Measurements from ENCODE around the gene ADGRF5. TPM values are rescaled to one million over a fixed set of nuclear protein-coding genes. Genes with fewer than 3 reads are reported as not detected.

ADGRF5 gene, protein sequence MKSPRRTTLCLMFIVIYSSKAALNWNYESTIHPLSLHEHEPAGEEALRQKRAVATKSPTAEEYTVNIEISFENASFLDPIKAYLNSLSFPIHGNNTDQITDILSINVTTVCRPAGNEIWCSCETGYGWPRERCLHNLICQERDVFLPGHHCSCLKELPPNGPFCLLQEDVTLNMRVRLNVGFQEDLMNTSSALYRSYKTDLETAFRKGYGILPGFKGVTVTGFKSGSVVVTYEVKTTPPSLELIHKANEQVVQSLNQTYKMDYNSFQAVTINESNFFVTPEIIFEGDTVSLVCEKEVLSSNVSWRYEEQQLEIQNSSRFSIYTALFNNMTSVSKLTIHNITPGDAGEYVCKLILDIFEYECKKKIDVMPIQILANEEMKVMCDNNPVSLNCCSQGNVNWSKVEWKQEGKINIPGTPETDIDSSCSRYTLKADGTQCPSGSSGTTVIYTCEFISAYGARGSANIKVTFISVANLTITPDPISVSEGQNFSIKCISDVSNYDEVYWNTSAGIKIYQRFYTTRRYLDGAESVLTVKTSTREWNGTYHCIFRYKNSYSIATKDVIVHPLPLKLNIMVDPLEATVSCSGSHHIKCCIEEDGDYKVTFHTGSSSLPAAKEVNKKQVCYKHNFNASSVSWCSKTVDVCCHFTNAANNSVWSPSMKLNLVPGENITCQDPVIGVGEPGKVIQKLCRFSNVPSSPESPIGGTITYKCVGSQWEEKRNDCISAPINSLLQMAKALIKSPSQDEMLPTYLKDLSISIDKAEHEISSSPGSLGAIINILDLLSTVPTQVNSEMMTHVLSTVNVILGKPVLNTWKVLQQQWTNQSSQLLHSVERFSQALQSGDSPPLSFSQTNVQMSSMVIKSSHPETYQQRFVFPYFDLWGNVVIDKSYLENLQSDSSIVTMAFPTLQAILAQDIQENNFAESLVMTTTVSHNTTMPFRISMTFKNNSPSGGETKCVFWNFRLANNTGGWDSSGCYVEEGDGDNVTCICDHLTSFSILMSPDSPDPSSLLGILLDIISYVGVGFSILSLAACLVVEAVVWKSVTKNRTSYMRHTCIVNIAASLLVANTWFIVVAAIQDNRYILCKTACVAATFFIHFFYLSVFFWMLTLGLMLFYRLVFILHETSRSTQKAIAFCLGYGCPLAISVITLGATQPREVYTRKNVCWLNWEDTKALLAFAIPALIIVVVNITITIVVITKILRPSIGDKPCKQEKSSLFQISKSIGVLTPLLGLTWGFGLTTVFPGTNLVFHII (N-terminal part only)
- total RNA-seq (2022; extraction: Qiagen RNA extraction), result not detected in 5 replicates

DNA sequence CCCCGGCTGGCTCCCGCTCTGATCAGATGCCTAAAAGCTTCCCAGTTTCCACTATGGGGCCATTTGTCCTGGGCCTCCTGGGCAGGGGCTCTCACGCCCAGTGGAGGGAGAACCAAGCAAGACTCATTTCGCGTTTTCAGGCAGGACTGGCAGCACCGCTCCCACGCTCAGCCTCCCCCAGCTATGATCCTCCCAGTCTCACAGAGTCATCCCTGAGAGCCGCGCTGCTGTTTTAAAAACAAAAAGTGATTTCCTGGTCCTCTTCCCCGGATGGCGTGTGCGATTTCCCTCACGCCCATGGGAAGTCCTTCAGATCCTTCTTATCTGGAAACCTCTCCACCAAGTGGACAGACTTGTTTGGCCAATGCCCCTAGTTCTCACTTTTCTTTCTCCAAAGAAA is at the start of gene ADGRF5:
TSS of gene ADGRF5 (minus strand) at position 208 of the 400 bp plus-strand sequence. CDS start 15,176 bp downstream, outside the sequence.

Other genes starting within 250 kb of the ADGRF5 start
- gene TDRD6, start 234.1 kb downstream of the ADGRF5 start, total RNA-seq (2022; extraction: Qiagen RNA extraction), result not detected in 5 replicates
- not detected in 5 replicates for gene PLA2G7, start 186.6 kb downstream of the ADGRF5 start, total RNA-seq (2022; extraction: Qiagen RNA extraction)
- gene ANKRD66, start 175.0 kb downstream of the ADGRF5 start, total RNA-seq (2022; extraction: Qiagen RNA extraction), result not detected in 5 replicates
- gene MEP1A, start 128.5 kb downstream of the ADGRF5 start, total RNA-seq (2022; extraction: Qiagen RNA extraction), result not detected in 5 replicates
- gene ADGRF1, start 120.4 kb upstream of the ADGRF5 start, total RNA-seq (2022; extraction: Qiagen RNA extraction), result 0.04 TPM in 1 of 5 replicates, not detected in the others